Activated T-cell treated with anti-CD3 and anti-CD28 coated beads, Interleukin-2, amount 50 U/mL, for 1 hour (primary cell): ENCODE measurements around the gene TMEM41A.

Source experiments
- DNase-seq: peaks from one replicate; pipeline ENCODE4 v3.0.0-alpha.2; 2020

TMEM41A gene

GRCh38 chr3:185498503-185499396, at the start of gene TMEM41A:
Gene TMEM41A, minus strand, starts transcription at chr3:185499035. Its CDS starts 74 bp downstream, at chr3:185498961.
- peak; percentile 91 for DNase-seq

GRCh38 chr3:185540695-185541094, 41.9 kb upstream of the TMEM41A start:
- no peak for DNase-seq

DNA sequence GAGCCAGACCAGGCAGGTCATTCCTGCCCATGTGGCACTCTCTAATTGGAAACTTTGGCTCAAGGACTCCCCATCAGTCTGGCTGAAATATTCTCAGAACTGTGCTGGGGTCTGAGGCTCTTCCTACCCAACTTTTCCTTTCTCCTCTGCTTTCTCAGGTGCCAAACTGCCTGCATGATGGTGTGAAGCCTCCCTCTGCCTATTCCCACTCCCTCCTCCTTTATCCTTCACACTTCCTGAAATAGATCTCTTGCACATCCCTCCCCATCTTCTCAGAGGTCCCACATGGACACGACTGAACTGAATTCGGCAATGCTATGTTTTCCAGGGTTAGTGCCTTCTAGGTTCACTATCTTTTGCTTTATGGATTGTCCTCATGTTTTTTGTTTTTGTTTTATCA, 41.1 kb upstream of the TMEM41A start:
- DNase-seq = no peak

DNA sequence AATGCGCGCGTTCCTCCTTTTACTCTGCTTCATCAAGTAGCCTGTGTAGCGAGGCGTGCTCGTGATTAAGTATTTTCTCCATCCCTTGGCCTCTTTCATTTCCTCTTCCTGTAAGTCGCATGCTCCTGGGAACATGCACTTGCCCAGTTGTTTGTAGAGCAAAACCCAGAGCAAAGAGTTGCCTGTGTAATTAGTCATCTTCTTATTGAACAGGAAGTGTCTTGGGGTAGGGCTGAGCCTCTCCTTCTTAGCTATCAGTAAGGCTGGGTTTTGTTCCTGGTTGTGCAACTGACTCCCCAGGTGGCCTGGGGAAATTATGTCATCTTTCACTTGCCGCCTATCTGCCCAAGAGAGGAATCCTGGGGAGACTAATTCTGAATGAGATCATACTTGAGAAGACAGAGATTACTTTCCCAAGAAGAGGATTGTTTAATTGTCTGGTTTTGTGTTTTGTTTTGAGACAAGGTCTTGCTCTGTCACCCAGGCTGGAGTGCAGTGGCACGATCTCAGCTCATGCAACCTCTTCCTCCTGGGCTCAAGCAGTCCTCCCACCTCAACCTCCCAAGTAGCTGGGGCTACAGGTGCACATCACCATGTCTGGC, 38.6 kb upstream of the TMEM41A start:
- no peak for DNase-seq

DNA sequence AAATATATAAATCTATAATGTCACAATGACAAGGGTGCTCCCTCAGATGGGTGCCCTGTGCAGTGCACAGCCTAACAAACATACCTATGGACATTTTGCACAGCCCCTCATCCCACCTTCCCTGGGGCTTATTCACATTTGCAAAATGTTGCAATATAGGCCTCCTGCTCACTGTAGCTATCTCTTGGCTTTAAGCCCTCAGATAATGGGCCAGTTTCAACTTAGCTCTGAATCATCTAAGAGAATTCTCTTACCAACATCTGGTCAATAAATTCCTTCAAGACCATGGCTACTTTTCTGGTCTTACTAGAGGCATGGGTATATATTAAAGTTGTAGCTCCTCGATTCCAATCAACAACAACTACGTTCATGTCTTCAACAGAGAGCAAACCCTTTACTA, 35.7 kb upstream of the TMEM41A start:
- no peak for DNase-seq

DNA sequence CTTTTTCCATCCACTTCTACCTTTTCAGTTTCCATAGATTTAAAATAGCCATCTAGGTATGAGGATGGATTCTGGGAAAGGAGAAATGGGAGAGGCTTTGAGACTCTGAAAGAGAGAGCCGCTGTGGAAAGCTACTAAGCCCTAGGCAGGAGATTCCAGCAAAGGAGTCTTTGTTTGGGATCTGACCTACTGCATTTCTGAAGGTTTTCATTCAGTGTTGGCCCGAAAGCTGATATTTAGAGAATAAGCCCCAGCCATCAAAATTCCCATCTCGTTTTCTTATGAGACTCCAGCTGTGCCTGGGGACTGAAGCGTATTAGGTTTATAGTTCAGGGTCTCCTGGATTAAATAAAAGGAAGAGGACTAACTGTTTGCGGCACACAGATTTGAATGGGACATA, 34.1 kb upstream of the TMEM41A start:
- DNase-seq = no peak

DNA sequence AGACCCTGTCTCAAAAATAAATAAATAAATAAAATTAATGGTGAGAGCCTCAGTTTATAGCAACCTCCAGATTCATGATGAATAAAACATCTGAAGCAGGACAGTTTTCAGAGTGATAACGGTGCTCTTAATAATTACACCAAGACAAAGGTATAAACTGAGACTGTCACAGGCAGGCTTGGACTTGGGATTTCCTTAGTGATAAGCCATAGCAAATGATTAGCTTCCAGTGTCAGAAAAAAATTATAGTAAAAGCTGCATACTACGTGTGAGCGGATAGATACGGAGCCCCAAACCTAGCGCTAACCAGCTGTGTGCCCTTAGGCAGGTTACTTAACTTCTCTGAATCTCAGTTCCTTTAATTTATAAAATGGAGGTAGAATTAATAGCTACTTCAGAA, 32.0 kb upstream of the TMEM41A start:
- no peak for DNase-seq

- no peak for DNase-seq
These were observed 29.7 kb upstream of the TMEM41A start for GRCh38 chr3:185528532-185528931.

DNA sequence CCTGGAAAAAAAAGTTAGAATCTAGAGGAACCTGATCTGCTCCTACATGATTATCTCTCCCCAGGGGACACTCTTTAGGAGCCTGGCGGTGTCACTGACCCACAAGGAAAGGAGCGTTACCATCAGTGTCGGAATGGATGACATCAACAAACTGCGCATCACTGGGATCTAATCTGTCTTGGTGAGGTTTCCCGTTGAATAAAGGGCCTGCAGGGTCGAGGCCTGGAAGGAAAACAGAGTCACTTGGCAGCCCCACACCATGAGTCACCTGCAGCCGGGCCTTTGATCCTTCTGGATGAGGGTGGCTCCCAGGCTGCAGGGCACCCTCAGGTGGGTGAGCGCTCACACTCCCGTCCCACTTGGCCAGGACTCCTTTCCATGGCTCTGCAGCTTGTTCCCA, 28.5 kb upstream of the TMEM41A start:
- DNase-seq = no peak

GRCh38 chr3:185526349-185526951, 27.6 kb upstream of the TMEM41A start:
- DNase-seq = no peak

- no peak for DNase-seq
These were observed 22.7 kb upstream of the TMEM41A start for GRCh38 chr3:185521349-185522138.

DNA sequence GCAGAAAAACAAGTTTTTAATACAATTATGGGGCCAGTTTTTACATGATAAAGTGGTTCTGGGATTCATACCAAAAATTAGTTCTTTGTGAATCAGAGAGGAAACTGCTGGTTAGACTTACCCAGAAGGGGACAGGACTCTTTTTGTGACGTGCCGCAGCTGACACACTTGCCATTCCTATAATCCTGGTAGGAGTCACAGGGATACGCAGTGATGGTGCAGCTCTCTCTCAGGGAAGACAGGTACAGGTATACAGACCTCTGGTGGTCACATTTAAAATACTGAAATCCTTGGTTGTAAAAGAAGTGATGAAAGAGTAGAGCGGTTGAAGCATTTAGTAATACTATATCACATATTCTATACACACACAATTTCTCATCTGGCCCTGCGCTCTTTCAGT, 20.2 kb upstream of the TMEM41A start:
- no peak for DNase-seq

DNA sequence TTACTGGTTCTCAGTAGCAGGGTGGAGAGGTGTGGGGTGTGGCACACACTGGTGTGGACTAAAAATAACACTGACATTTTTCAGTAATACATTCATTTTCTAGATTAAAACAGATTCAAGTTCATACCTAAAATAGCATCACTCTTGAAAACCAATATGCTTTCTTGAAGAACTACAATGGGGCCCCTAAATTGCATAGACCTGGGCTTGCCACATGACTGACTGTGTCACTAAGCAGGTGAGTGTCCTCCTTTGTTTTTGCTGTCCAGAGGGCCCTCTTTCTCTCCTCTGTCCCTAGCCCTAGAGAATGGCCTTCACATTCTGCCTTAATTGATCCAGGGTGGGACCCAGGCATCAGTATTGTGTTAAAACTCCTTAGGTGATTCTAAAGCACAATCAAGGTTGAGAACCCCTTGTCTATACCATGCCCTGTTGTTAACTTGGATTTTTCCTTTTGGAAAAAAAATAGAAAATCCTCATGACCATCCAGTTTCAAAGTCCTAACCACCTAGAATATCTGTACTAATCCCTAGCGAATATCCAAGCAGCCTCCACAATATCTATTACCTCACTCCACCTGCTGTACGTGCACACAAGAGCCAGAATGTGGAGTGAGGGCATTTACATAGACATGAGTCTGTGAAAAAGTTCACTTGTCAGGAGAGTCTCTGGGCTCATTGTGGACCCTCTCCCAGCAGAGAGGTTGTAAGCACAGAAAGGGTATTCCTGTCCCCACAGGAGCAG, 18.7 kb upstream of the TMEM41A start:
- DNase-seq = no peak

GRCh38 chr3:185511711-185512110, 12.9 kb upstream of the TMEM41A start:
- DNase-seq = no peak

GRCh38 chr3:185508335-185508991, 9.6 kb upstream of the TMEM41A start:
- no peak for DNase-seq

DNA sequence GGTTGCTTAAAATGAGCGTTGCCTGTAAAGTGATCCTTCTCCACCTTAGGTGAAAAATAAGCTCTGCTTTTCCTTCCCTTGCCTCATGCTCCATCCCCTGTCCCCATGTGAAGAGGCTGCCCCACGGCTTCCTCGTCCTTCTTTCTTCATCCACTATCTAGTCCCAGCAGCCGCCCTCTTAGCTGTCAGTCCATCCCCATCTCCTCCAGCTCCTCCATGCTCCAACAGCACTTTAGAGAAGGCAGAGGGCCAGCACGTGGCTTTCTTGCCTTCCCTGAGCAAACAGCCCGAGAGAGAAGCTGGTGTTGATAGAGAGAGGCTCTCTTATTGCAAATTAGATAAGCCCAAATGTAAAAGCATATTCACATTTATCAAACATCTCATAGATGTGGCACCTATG, 9.0 kb upstream of the TMEM41A start:
- DNase-seq = no peak

DNA sequence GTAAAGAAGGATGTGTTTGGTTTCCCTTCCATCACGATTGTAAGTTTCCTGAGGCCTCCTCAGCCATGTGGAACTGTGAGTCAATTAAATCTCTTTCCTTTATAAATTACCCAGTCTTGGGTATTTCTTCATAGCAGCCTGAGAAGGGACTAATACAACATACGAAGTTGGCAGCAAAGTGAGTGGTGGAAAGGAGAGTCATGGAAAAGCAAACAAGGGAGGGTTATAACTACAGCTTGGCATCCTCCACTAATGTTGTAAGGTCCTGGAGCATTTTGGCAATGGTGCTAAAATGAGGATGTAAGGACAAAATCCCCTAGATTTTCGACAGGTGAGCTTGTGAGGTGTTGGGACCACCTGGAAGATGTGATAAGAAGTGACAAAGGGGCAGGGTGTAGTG, 5.8 kb upstream of the TMEM41A start:
- no peak for DNase-seq

DNA sequence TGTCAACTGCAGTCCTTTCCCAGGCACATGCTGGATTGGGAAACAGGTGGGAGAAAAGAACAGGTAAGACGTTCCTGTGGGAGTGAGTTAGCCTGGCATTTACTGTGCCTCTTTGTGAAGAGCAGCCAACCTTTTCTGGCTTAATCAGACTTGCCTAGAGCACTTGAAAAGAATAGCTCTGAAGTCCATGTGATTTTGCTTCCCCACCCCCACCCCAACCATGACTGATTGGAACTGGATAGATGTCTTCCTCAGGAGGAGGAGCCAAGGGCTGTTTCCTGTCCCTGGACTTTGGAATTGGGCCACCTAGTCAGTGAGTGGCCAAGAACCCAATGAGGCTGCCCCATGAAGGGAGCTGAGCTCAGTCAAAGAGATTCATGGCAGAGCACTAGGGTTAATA, 4.7 kb upstream of the TMEM41A start:
- DNase-seq = no peak

- DNase-seq = no peak
These were observed 4.2 kb upstream of the TMEM41A start for GRCh38 chr3:185502987-185503386.

- DNase-seq = no peak
These were observed 8.6 kb downstream of the TMEM41A start for GRCh38 chr3:185490241-185490640.

GRCh38 chr3:185489462-185489861, 9.4 kb downstream of the TMEM41A start:
- DNase-seq = no peak

GRCh38 chr3:185488465-185488864, 10.4 kb downstream of the TMEM41A start:
- DNase-seq = no peak
